CD4-positive, alpha-beta memory T cell (primary cell): ENCODE results near the gene PNKD. TPM values are rescaled to one million over a fixed set of nuclear protein-coding genes. Genes with fewer than 3 reads are reported as not detected.

Source experiments
- CTCF ChIA-PET: fragments of 350-600 bp; sonication (Branson Sonifier 250); formaldehyde crosslinking; loops from one replicate; lab custom pipeline; 2021; ENCODE audit warnings: inconsistent platforms; ENCODE audit not compliant: partially characterized antibody; lab: Charles Lee
- POLR2A ChIA-PET: fragments of 350-600 bp; sonication (Branson Sonifier 250); formaldehyde crosslinking; loops from one replicate; lab custom pipeline; 2021; ENCODE audit not compliant: partially characterized antibody; lab: Charles Lee
- DNase-seq, 5 donors: peaks; one replicate each; pipeline versions ENCODE4 v3.0.0 to v3.0.0-alpha.2; 2020 to 2022; ENCODE audit warnings: mixed read lengths in 1 of 5
- H3K27ac ChIP-seq: one replicate; pipeline ENCODE4 v1.7.0; 2013; ENCODE audit warnings: low read depth, low read length
- H3K27me3 ChIP-seq: 2 replicates; pipeline ENCODE4 v1.7.0; 2013; ENCODE audit warnings: mild to moderate bottlenecking, low read length, moderate library complexity; ENCODE audit not compliant: insufficient read depth
- H3K36me3 ChIP-seq: 2 replicates; pipeline ENCODE4 v1.7.0; 2013; ENCODE audit warnings: mild to moderate bottlenecking, low read length, moderate library complexity; ENCODE audit not compliant: insufficient read depth
- H3K4me1 ChIP-seq: 2 replicates; pipeline ENCODE4 v1.7.0; 2013; ENCODE audit warnings: mild to moderate bottlenecking, low read length, moderate library complexity; ENCODE audit not compliant: insufficient read depth
- H3K4me3 ChIP-seq, 2 donors: one replicate each; pipeline ENCODE4 v1.7.0; 2013; ENCODE audit warnings: low read length in 2 of 2, mild to moderate bottlenecking in 1 of 2
- H3K9me3 ChIP-seq, 2 donors: one replicate each; pipeline ENCODE4 v1.7.0; 2013; ENCODE audit warnings: low read length in 2 of 2, control low read depth in 1 of 2; ENCODE audit not compliant: control insufficient read depth in 1 of 2
- H3K27ac Mint-ChIP-seq, 7 donors: one replicate each; pipeline ENCODE4 v1.8.0; 2020 to 2021; ENCODE audit warnings: mixed read lengths in 7 of 7, mild to moderate bottlenecking in 6 of 7, inconsistent platforms in 3 of 7, moderate library complexity in 3 of 7
- H3K27me3 Mint-ChIP-seq, 2 donors: one replicate each; pipeline ENCODE4 v1.8.0; 2020 to 2021; ENCODE audit warnings: mixed read lengths in 2 of 2
- H3K36me3 Mint-ChIP-seq, 2 donors: one replicate each; pipeline ENCODE4 v1.8.0; 2020 to 2021; ENCODE audit warnings: mixed read lengths in 2 of 2, inconsistent platforms in 1 of 2, mild to moderate bottlenecking in 1 of 2
- H3K4me1 Mint-ChIP-seq, 4 donors: one replicate each; pipeline ENCODE4 v1.8.0; 2020 to 2021; ENCODE audit warnings: mixed read lengths in 4 of 4, mild to moderate bottlenecking in 1 of 4
- H3K4me3 Mint-ChIP-seq, 8 donors: one replicate each; pipeline ENCODE4 v1.8.0; 2020 to 2021; ENCODE audit warnings: mixed read lengths in 8 of 8, mild to moderate bottlenecking in 7 of 8, moderate library complexity in 6 of 8, inconsistent platforms in 3 of 8
- H3K9me3 Mint-ChIP-seq, 8 donors: one replicate each; pipeline ENCODE4 v1.8.0; 2020 to 2021; ENCODE audit warnings: mixed read lengths in 8 of 8, mild to moderate bottlenecking in 5 of 8, inconsistent platforms in 3 of 8, moderate library complexity in 1 of 8
- intact Hi-C: fragments of 100-400 bp; cut with micrococcal nuclease; formaldehyde crosslinking; loops from one replicate; pipeline ENCODE4 v1.15.1; 2023
- polyA plus RNA-seq, 2 donors: library from polyadenylated mRNA; unstranded; fragments of 300-500 nt; fragmentation: Illumina TruSeq; gene quantifications; one replicate each; pipeline ENCODE4 v1.2.3, GENCODE V29; 2021
- total RNA-seq, 2 experiments: library from RNA; stranded (reverse); gene quantifications; one replicate each; pipeline ENCODE4 v1.2.3, GENCODE V29; 2021

Gene PNKD
- total and polyA plus RNA-seq, 4 experiments from 2014 or later, result 31.1 to 101 (median 59.0) TPM

GRCh38 chr2:218342837-218343236 is 72.5 kb downstream of the PNKD start:
- DNase-seq, result no peak
- Histone ChIP-seq H3K27ac (no peak overlapping the region), H3K4me1 (no peaks in the 10 kb centered on the region), H3K36me3 (no peaks in the 10 kb centered on the region), H3K4me3 (no peak overlapping the region), H3K27me3 (no peaks in the 10 kb centered on the region), H3K9me3 (no peaks in the 10 kb centered on the region)
- Mint-ChIP-seq H3K27me3 (no peaks in the 10 kb centered on the region), H3K9me3 (no peaks in the 10 kb centered on the region), H3K36me3 (no peaks in the 10 kb centered on the region), H3K4me1 (peaks cover 0 to 2% (median 0%) of the 10 kb centered on the region in 4 donors), H3K27ac (no peak overlapping the region), H3K4me3 (no peak overlapping the region)
- CTCF ChIA-PET, result interaction anchor here (0.9 to 2.0 kb wide), 2 partner anchors 13 to 37 kb away, joined by 3 to 5 read pairs; partner anchors contain the start of gene CATIP
- intact Hi-C loops, result no loop called here
- POLR2A ChIA-PET, result no interaction called here

- Histone ChIP-seq H3K9me3 (no peaks in the 10 kb centered on the region), H3K36me3 (no peaks in the 10 kb centered on the region), H3K4me1 (no peaks in the 10 kb centered on the region), H3K4me3 (no peak overlapping the region), H3K27ac (no peak overlapping the region), H3K27me3 (no peaks in the 10 kb centered on the region)
- Mint-ChIP-seq H3K9me3 (no peaks in the 10 kb centered on the region), H3K4me1 (peaks cover 0 to 2% (median 0%) of the 10 kb centered on the region in 4 donors), H3K36me3 (no peaks in the 10 kb centered on the region), H3K27me3 (no peaks in the 10 kb centered on the region), H3K27ac (peak overlapping the region in 2 of 7 donors; percentile 75 to 81), H3K4me3 (no peak overlapping the region)
- ChIA-PET CTCF (interaction anchor here (0.9 to 2.0 kb wide), 2 partner anchors 13 to 36 kb away, joined by 3 to 5 read pairs; partner anchors contain the start of gene CATIP), POLR2A (no interaction called here)
- intact Hi-C loops, result no loop called here
- no peak for DNase-seq
These were observed 73.3 kb downstream of the PNKD start for GRCh38 chr2:218343591-218343990.

GRCh38 chr2:218344090-218344754 is 73.9 kb downstream of the PNKD start:
- intact Hi-C loops, result no loop called here
- peaks cover 0 to 2% (median 0%) of the 10 kb centered on the region in 4 donors for H3K4me1 Mint-ChIP-seq
- H3K27me3 Mint-ChIP-seq, result no peaks in the 10 kb centered on the region
- no peaks in the 10 kb centered on the region for H3K36me3 ChIP-seq
- H3K4me3 Mint-ChIP-seq, result no peak overlapping the region
- no peak overlapping the region for H3K4me3 ChIP-seq
- H3K27ac Mint-ChIP-seq, result no peak overlapping the region
- H3K27ac ChIP-seq, result no peak overlapping the region
- DNase-seq, result no peak
- H3K36me3 Mint-ChIP-seq, result no peaks in the 10 kb centered on the region
- H3K27me3 ChIP-seq, result no peaks in the 10 kb centered on the region
- H3K9me3 Mint-ChIP-seq, result no peaks in the 10 kb centered on the region
- H3K9me3 ChIP-seq, result no peaks in the 10 kb centered on the region
- H3K4me1 ChIP-seq, result no peaks in the 10 kb centered on the region
- ChIA-PET POLR2A (no interaction called here), CTCF (no interaction called here)

GRCh38 chr2:218344755-218345417 is 74.6 kb downstream of the PNKD start:
- Histone ChIP-seq H3K4me3 (no peak overlapping the region), H3K36me3 (no peaks in the 10 kb centered on the region), H3K27ac (no peak overlapping the region), H3K4me1 (no peaks in the 10 kb centered on the region), H3K9me3 (no peaks in the 10 kb centered on the region), H3K27me3 (no peaks in the 10 kb centered on the region)
- no peaks in the 10 kb centered on the region for H3K36me3 Mint-ChIP-seq
- ChIA-PET CTCF (no interaction called here), POLR2A (no interaction called here)
- DNase-seq, result no peak
- no peak overlapping the region for H3K4me3 Mint-ChIP-seq
- no peak overlapping the region for H3K27ac Mint-ChIP-seq
- peaks cover 0 to 2% (median 0%) of the 10 kb centered on the region in 4 donors for H3K4me1 Mint-ChIP-seq
- no peaks in the 10 kb centered on the region for H3K27me3 Mint-ChIP-seq
- peaks cover 0 to 3% (median 0%) of the 10 kb centered on the region in 8 donors for H3K9me3 Mint-ChIP-seq
- intact Hi-C loops, result no loop called here

- Mint-ChIP-seq H3K36me3 (no peaks in the 10 kb centered on the region), H3K4me3 (no peak overlapping the region), H3K27ac (no peak overlapping the region), H3K27me3 (no peaks in the 10 kb centered on the region), H3K9me3 (peaks cover 0 to 8% (median 0%) of the 10 kb centered on the region in 8 donors), H3K4me1 (peaks cover 0 to 2% (median 0%) of the 10 kb centered on the region in 4 donors)
- CTCF ChIA-PET, result no interaction called here
- Histone ChIP-seq H3K4me3 (no peak overlapping the region), H3K27ac (no peak overlapping the region), H3K36me3 (no peaks in the 10 kb centered on the region), H3K9me3 (no peaks in the 10 kb centered on the region), H3K4me1 (no peaks in the 10 kb centered on the region), H3K27me3 (no peaks in the 10 kb centered on the region)
- intact Hi-C loops, result no loop called here
- no peak for DNase-seq
- POLR2A ChIA-PET, result no interaction called here
These were observed 75.3 kb downstream of the PNKD start for GRCh38 chr2:218345491-218346236.

GRCh38 chr2:218347172-218347571 is 76.9 kb downstream of the PNKD start:
- Histone ChIP-seq H3K36me3 (no peaks in the 10 kb centered on the region), H3K4me3 (no peak overlapping the region), H3K4me1 (no peaks in the 10 kb centered on the region), H3K27ac (no peak overlapping the region), H3K27me3 (no peaks in the 10 kb centered on the region), H3K9me3 (peaks cover 0 to 5% of the 10 kb centered on the region in 2 donors)
- H3K4me1 Mint-ChIP-seq, result no peaks in the 10 kb centered on the region
- H3K36me3 Mint-ChIP-seq, result peaks cover 2 to 4% of the 10 kb centered on the region in 2 donors
- no peak for DNase-seq
- intact Hi-C loops, result no loop called here
- no peak overlapping the region for H3K27ac Mint-ChIP-seq
- H3K4me3 Mint-ChIP-seq, result no peak overlapping the region
- H3K27me3 Mint-ChIP-seq, result no peaks in the 10 kb centered on the region
- peaks cover 0 to 21% (median 11%) of the 10 kb centered on the region in 8 donors for H3K9me3 Mint-ChIP-seq
- ChIA-PET POLR2A (interaction anchor here (1.0 kb wide), 1 partner anchor 32 kb away, joined by 3 read pairs; no protein-coding TSS in a partner anchor), CTCF (interaction anchor here (1.1 to 2.4 kb wide), 2 partner anchors 9 to 46 kb away, joined by 6 read pairs; no protein-coding TSS in a partner anchor)

GRCh38 chr2:218354045-218354444 is 83.7 kb downstream of the PNKD start:
- peaks cover 0 to 27% (median 16%) of the 10 kb centered on the region in 8 donors for H3K9me3 Mint-ChIP-seq
- intact Hi-C loops, result no loop called here
- Histone ChIP-seq H3K9me3 (peaks cover 0 to 7% of the 10 kb centered on the region in 2 donors), H3K36me3 (no peaks in the 10 kb centered on the region), H3K27me3 (no peaks in the 10 kb centered on the region), H3K4me1 (peaks cover 6% of the 10 kb centered on the region), H3K4me3 (no peak overlapping the region), H3K27ac (no peak overlapping the region)
- DNase-seq, result no peak
- no peaks in the 10 kb centered on the region for H3K27me3 Mint-ChIP-seq
- peaks cover 2 to 4% of the 10 kb centered on the region in 2 donors for H3K36me3 Mint-ChIP-seq
- peaks cover 0 to 2% (median under 1%) of the 10 kb centered on the region in 4 donors for H3K4me1 Mint-ChIP-seq
- POLR2A ChIA-PET, result interaction anchor here (0.5 kb wide), 1 partner anchor 8 kb away, joined by 4 read pairs; no protein-coding TSS in a partner anchor
- H3K4me3 Mint-ChIP-seq, result no peak overlapping the region
- CTCF ChIA-PET, result interaction anchor here (1.1 to 8.3 kb wide), 5 partner anchors 15 to 81 kb away, joined by 3 to 151 read pairs (median 136); partner anchors contain the start of genes AAMP, PNKD and TMBIM1
- H3K27ac Mint-ChIP-seq, result no peak overlapping the region
